Measurements from ENCODE around the gene BTNL2.
"Not testable (repeated sequence)": the region's sequence is repeated elsewhere in the genome, so short reads cannot be mapped to it uniquely, and the experiment has no call there.

Gene BTNL2

DNA sequence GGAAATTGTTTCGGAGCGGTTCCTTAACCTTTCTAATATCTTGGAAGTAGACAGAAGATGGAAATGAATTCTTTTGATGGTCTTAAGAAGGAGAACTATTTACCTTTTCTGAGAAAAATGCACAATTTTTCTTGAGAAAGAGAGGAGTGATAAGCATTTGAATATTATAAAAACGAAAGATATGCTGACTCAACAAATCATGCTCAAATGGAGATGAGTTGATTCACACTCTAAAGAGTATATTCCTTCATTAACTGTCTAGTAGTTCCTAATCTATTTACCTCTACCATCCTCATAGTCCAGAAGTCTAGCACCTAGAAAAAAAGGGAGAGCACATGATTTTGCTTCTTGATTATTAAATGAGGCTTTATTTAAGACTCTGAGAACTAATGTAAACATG lies 39.3 kb downstream of the BTNL2 start:
- DNase-seq (ENCODE audit: low spot score): no peak

GRCh38 chr6:32359225-32359624 lies 47.8 kb downstream of the BTNL2 start:
- DNase-seq (ENCODE audit: low spot score): not testable (repeated sequence)

- not testable (repeated sequence) for DNase-seq (ENCODE audit: low spot score)
Measured at GRCh38 chr6:32358548-32358947, 48.4 kb downstream of the BTNL2 start.

GRCh38 chr6:32355018-32355417 lies 52.0 kb downstream of the BTNL2 start:
- DNase-seq (ENCODE audit: low spot score): no peak

- no peak for DNase-seq (ENCODE audit: low spot score)
Measured at GRCh38 chr6:32353348-32353747, 53.6 kb downstream of the BTNL2 start.

All from RKO (cell line).